ENCODE results near the gene HDAC6.

The HDAC6 gene

DNA sequence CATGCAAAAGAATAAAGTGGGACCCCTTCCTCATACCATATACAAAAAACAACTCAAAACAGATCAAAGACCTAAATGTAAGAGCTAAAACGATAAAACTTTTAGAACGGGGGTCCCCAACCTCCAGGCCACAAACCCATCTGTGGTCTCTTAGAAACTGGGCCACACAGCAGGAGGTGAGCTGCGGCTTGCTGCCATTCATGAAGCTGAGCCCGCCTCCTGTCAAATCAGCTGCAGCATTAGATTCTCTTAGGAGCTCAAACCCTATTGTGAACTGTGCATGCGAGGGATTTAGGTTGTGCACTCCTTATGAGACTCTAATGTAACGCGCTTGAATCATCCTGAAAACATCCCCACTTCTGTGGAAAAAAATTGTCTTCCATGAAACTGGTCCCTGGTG lies 22.5 kb upstream of the HDAC6 start:
- peaks cover 0 to 15% (median 8%) of the 10 kb centered on the region in 5 donors for H3K27me3 ChIP-seq (ENCODE audit: control insufficient read depth in 5 of 5, insufficient read depth in 4 of 5, low read length in 5 of 5)
- H3K9ac ChIP-seq (ENCODE audit: low read length in 5 of 5), result no peak overlapping the region
- H3K4me3 ChIP-seq (ENCODE audit: low read depth in 1 of 5, low read length in 5 of 5), result no peak overlapping the region
- H3K36me3 ChIP-seq (ENCODE audit: control insufficient read depth in 5 of 5, insufficient read depth in 5 of 5, low read length in 5 of 5), result no peaks in the 10 kb centered on the region
- H3K9me3 ChIP-seq (ENCODE audit: control insufficient read depth in 5 of 5, low read length in 5 of 5), result no peaks in the 10 kb centered on the region
- H3K4me1 ChIP-seq (ENCODE audit: control insufficient read depth in 5 of 5, insufficient read depth in 5 of 5, low read length in 5 of 5), result no peaks in the 10 kb centered on the region
- H3K27ac ChIP-seq (ENCODE audit: low read depth, low read length), result no peak overlapping the region

DNA sequence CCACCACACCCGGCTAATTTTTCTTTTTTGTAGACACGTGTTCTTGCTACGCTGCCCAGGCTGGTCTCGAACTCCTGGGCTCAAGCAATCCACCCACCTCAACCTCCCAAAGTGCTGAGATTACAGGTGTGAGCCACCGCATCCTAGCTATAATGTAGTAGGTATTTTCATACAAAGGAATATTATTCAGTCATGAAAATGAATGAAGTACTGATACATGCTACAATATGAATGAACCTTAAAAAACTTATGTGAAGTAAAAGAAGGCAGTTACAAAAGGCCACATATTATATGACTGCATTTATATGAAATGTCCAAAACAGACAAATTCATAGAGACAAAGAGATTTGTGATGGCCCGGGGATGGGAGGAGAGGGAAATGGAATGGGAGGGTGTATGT lies 20.2 kb upstream of the HDAC6 start:
- Histone ChIP-seq H3K27ac (ENCODE audit: low read depth, low read length) (no peak overlapping the region), H3K4me3 (ENCODE audit: low read depth in 1 of 5, low read length in 5 of 5) (no peak overlapping the region), H3K9me3 (ENCODE audit: control insufficient read depth in 5 of 5, low read length in 5 of 5) (no peaks in the 10 kb centered on the region), H3K4me1 (ENCODE audit: control insufficient read depth in 5 of 5, insufficient read depth in 5 of 5, low read length in 5 of 5) (no peaks in the 10 kb centered on the region), H3K36me3 (ENCODE audit: control insufficient read depth in 5 of 5, insufficient read depth in 5 of 5, low read length in 5 of 5) (no peaks in the 10 kb centered on the region), H3K9ac (ENCODE audit: low read length in 5 of 5) (no peak overlapping the region), H3K27me3 (ENCODE audit: control insufficient read depth in 5 of 5, insufficient read depth in 4 of 5, low read length in 5 of 5) (peaks cover 7 to 18% (median 16%) of the 10 kb centered on the region in 5 donors)

DNA sequence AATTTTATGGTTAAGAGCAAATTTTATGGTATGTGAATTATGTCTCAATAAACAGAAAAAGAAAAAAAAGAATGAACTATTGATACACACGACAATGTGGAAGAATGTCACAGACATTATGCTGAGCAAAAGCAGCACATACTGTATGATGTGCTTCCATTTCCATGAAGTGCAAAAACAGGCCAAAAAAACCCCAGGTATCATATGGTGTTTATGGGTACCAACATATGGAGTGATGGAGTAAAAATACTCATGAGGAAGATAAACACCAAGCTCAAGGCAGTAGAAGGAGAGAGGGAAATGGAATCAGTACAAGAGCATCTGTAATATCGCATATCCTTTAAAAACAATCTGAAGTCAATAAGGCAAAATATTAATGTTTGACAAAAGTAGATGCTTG lies 19.7 kb upstream of the HDAC6 start:
- Histone ChIP-seq H3K9me3 (ENCODE audit: control insufficient read depth in 5 of 5, low read length in 5 of 5) (no peaks in the 10 kb centered on the region), H3K4me3 (ENCODE audit: low read depth in 1 of 5, low read length in 5 of 5) (no peak overlapping the region), H3K27me3 (ENCODE audit: control insufficient read depth in 5 of 5, insufficient read depth in 4 of 5, low read length in 5 of 5) (peaks cover 11 to 22% (median 21%) of the 10 kb centered on the region in 5 donors), H3K27ac (ENCODE audit: low read depth, low read length) (no peak overlapping the region), H3K36me3 (ENCODE audit: control insufficient read depth in 5 of 5, insufficient read depth in 5 of 5, low read length in 5 of 5) (no peaks in the 10 kb centered on the region), H3K9ac (ENCODE audit: low read length in 5 of 5) (no peak overlapping the region), H3K4me1 (ENCODE audit: control insufficient read depth in 5 of 5, insufficient read depth in 5 of 5, low read length in 5 of 5) (no peaks in the 10 kb centered on the region)

DNA sequence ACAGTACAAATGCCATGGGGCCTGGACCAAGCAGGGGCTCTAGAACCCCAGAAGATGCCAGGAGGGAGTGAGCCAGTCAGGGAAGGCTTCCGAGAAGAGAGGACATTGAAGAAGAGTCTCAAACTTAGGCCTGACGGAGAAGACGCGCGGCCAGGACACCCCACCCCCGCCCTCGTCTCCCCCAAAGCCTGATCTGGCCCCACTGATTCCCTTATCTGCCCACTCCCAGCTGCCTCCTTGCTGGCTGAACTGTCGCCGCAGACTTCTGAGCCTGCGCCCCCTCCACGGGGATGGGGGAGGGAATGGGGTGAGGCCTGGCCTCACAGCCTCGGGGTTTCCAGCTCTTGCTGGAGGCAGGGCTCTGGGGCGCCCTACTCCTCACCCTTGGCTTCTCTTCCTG lies 19.1 kb upstream of the HDAC6 start:
- H3K27ac ChIP-seq (ENCODE audit: low read depth, low read length), result no peak overlapping the region
- H3K27me3 ChIP-seq (ENCODE audit: control insufficient read depth in 5 of 5, insufficient read depth in 4 of 5, low read length in 5 of 5), result peaks cover 13 to 28% (median 20%) of the 10 kb centered on the region in 5 donors
- no peaks in the 10 kb centered on the region for H3K36me3 ChIP-seq (ENCODE audit: control insufficient read depth in 5 of 5, insufficient read depth in 5 of 5, low read length in 5 of 5)
- H3K4me1 ChIP-seq (ENCODE audit: control insufficient read depth in 5 of 5, insufficient read depth in 5 of 5, low read length in 5 of 5), result no peaks in the 10 kb centered on the region
- no peak overlapping the region for H3K4me3 ChIP-seq (ENCODE audit: low read depth in 1 of 5, low read length in 5 of 5)
- no peaks in the 10 kb centered on the region for H3K9me3 ChIP-seq (ENCODE audit: control insufficient read depth in 5 of 5, low read length in 5 of 5)
- H3K9ac ChIP-seq (ENCODE audit: low read length in 5 of 5), result no peak overlapping the region

DNA sequence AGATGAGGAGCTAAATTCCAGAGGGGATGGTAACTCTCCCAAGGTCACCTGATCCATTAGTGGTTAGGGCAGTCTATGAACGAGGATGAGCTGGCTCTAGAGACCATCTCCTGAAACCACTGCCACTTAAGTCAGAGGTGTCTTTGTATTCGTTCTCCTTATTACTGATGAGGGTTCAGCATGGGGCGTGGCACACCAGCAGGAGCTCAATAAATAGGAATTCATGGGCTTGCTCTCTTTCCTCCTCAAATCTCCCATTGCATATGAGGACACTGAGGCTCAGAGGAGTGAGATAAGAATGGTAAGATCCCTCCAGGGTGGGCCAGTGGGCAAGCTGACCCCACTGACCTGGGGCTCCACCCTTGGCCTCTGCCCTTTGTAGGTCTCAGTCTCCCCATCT lies 17.1 kb upstream of the HDAC6 start:
- Histone ChIP-seq H3K9me3 (ENCODE audit: control insufficient read depth in 5 of 5, low read length in 5 of 5) (no peaks in the 10 kb centered on the region), H3K27ac (ENCODE audit: low read depth, low read length) (no peak overlapping the region), H3K27me3 (ENCODE audit: control insufficient read depth in 5 of 5, insufficient read depth in 4 of 5, low read length in 5 of 5) (peaks cover 13 to 37% (median 27%) of the 10 kb centered on the region in 5 donors), H3K4me1 (ENCODE audit: control insufficient read depth in 5 of 5, insufficient read depth in 5 of 5, low read length in 5 of 5) (no peaks in the 10 kb centered on the region), H3K36me3 (ENCODE audit: control insufficient read depth in 5 of 5, insufficient read depth in 5 of 5, low read length in 5 of 5) (no peaks in the 10 kb centered on the region), H3K9ac (ENCODE audit: low read length in 5 of 5) (no peak overlapping the region), H3K4me3 (ENCODE audit: low read depth in 1 of 5, low read length in 5 of 5) (no peak overlapping the region)

DNA sequence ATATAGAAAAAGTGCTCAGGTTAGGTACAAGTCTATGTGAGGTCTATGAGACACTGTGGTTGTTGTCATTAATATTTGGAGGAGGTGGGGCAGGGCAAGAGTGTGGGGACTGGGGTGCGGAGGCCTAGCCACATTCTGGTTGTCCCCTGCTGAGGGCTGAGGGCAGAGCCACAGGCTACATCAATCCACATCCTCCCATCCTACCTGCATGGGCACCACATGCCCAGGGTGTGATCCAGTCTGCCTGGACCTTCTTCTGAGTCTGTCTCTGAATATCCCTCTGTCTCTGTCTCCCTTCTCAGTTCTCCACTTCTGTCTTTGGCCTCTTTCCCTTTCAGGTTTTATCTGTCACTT lies 16.7 kb upstream of the HDAC6 start:
- no peaks in the 10 kb centered on the region for H3K9me3 ChIP-seq (ENCODE audit: control insufficient read depth in 5 of 5, low read length in 5 of 5)
- H3K27me3 ChIP-seq (ENCODE audit: control insufficient read depth in 5 of 5, insufficient read depth in 4 of 5, low read length in 5 of 5), result peaks cover 13 to 39% (median 27%) of the 10 kb centered on the region in 5 donors
- H3K27ac ChIP-seq (ENCODE audit: low read depth, low read length), result no peak overlapping the region
- no peaks in the 10 kb centered on the region for H3K36me3 ChIP-seq (ENCODE audit: control insufficient read depth in 5 of 5, insufficient read depth in 5 of 5, low read length in 5 of 5)
- no peaks in the 10 kb centered on the region for H3K4me1 ChIP-seq (ENCODE audit: control insufficient read depth in 5 of 5, insufficient read depth in 5 of 5, low read length in 5 of 5)
- H3K9ac ChIP-seq (ENCODE audit: low read length in 5 of 5), result no peak overlapping the region
- no peak overlapping the region for H3K4me3 ChIP-seq (ENCODE audit: low read depth in 1 of 5, low read length in 5 of 5)

DNA sequence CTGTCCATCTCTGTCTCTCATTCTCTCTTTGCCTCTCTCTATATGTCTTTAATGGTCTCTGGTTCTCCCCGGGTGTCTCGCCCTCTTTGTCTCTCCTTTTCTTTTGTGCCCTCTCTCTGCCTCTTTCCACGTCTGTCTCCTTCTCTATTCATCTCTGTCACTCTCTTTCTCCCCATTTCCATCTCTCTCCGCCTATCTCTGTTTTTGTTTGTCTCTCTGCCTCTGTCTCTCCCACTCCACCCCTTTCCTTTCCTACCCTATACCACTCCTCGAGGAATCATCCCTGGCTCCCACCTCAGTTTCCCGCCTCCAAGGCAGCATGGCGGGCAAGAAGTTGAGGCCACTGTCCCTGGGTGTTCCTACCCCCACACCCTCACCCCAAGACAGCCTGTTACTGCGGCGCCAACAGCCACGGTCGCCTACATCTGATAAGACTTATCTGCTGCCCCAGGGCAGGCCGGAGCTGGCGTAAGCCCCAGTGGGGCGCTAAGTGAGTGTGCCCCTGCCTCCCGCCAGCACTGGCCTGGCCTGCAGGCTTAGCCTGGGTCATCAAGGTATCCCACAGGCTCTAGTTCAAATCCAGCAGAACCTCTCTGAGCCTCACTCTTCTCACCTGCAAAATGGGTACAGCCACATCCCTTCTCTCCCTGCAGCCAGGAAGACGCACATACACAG lies 16.2 kb upstream of the HDAC6 start:
- no peaks in the 10 kb centered on the region for H3K4me1 ChIP-seq (ENCODE audit: control insufficient read depth in 5 of 5, insufficient read depth in 5 of 5, low read length in 5 of 5)

DNA sequence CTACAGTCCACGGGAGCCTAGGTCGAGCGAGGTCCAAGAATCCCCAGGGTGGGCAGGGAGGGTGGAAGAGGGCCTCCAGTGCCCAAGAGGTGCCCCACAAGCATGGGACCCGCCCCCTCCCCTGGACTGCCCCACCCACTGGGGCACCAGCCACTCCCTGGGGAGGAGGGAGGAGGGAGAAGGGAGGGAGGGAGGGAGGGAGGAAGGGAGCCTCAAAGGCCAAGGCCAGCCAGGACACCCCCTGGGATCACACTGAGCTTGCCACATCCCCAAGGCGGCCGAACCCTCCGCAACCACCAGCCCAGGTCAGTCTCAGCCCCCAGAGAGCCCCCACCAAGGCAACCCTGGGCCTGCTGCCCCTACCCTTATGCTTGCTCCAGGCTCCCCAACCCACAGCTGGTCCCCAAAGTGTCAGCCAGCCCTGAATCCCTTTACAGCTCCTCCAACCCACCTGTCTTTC lies 15.5 kb upstream of the HDAC6 start, which contains the start of gene GATA1:
GATA1 (plus strand) TSS at position 250 of the 460 bp plus-strand sequence. CDS start 4,520 bp downstream, outside the sequence.
- peaks cover 13 to 40% (median 27%) of the 10 kb centered on the region in 5 donors for H3K27me3 ChIP-seq (ENCODE audit: control insufficient read depth in 5 of 5, insufficient read depth in 4 of 5, low read length in 5 of 5)
- H3K4me1 ChIP-seq (ENCODE audit: control insufficient read depth in 5 of 5, insufficient read depth in 5 of 5, low read length in 5 of 5), result no peaks in the 10 kb centered on the region
- no peaks in the 10 kb centered on the region for H3K9me3 ChIP-seq (ENCODE audit: control insufficient read depth in 5 of 5, low read length in 5 of 5)
- H3K36me3 ChIP-seq (ENCODE audit: control insufficient read depth in 5 of 5, insufficient read depth in 5 of 5, low read length in 5 of 5), result no peaks in the 10 kb centered on the region
- no peak within 1 kb of the TSS for H3K9ac ChIP-seq (ENCODE audit: low read length in 5 of 5)
- no peak within 1 kb of the TSS for H3K4me3 ChIP-seq (ENCODE audit: low read depth in 1 of 5, low read length in 5 of 5)
- no peak within 1 kb of the TSS for H3K27ac ChIP-seq (ENCODE audit: low read depth, low read length)

More for the DNA sequence above, 16.2 kb upstream of the HDAC6 start:
- no peak overlapping the region for H3K27ac ChIP-seq (ENCODE audit: low read depth, low read length)
- no peak overlapping the region for H3K4me3 ChIP-seq (ENCODE audit: low read depth in 1 of 5, low read length in 5 of 5)
- H3K36me3 ChIP-seq (ENCODE audit: control insufficient read depth in 5 of 5, insufficient read depth in 5 of 5, low read length in 5 of 5), result no peaks in the 10 kb centered on the region
- peaks cover 13 to 39% (median 27%) of the 10 kb centered on the region in 5 donors for H3K27me3 ChIP-seq (ENCODE audit: control insufficient read depth in 5 of 5, insufficient read depth in 4 of 5, low read length in 5 of 5)
- no peak overlapping the region for H3K9ac ChIP-seq (ENCODE audit: low read length in 5 of 5)
- no peaks in the 10 kb centered on the region for H3K9me3 ChIP-seq (ENCODE audit: control insufficient read depth in 5 of 5, low read length in 5 of 5)

DNA sequence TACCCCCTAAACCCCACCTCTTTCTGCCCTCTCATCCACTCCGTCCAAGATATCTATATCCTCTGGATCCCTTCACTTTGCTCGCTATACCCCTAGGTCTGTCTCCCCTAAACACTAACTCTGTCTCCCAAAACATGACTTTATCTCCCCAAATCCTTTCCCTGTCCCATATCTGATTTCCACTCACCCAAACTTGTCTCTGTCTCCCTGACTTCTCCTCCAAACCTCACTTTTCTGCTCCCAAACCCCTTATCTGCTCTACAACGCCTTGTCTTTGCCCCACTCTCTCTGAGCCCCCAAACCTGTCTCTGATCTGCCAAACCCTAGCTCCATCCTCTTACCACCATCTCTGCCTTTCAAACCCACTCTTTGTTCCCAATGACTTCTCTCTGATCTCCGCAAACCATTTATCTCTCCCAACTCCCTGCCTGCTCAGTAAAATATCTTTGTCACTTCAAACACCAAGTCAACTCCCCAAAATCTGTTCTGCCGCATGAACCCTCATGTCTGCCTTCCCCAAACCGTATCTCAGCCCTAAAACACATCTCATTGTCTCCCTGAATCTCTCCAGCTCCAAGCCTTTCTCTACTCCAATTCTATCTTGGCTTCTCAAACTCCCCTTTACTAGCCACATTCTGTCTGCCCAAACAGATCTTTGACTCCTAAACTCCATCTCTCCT lies 14.9 kb upstream of the HDAC6 start:
- Histone ChIP-seq H3K27me3 (ENCODE audit: control insufficient read depth in 5 of 5, insufficient read depth in 4 of 5, low read length in 5 of 5) (peaks cover 13 to 44% (median 27%) of the 10 kb centered on the region in 5 donors), H3K36me3 (ENCODE audit: control insufficient read depth in 5 of 5, insufficient read depth in 5 of 5, low read length in 5 of 5) (no peaks in the 10 kb centered on the region), H3K4me3 (ENCODE audit: low read depth in 1 of 5, low read length in 5 of 5) (no peak overlapping the region), H3K9me3 (ENCODE audit: control insufficient read depth in 5 of 5, low read length in 5 of 5) (no peaks in the 10 kb centered on the region), H3K27ac (ENCODE audit: low read depth, low read length) (no peak overlapping the region), H3K4me1 (ENCODE audit: control insufficient read depth in 5 of 5, insufficient read depth in 5 of 5, low read length in 5 of 5) (no peaks in the 10 kb centered on the region), H3K9ac (ENCODE audit: low read length in 5 of 5) (no peak overlapping the region)

All from subcutaneous abdominal adipose tissue (tissue), 5 donors.